GM19193 (cell line): ENCODE data around the gene ADARB2.

Source experiments
- POLR2A ChIP-seq: IDR thresholded peaks from 4 replicates; pipeline ENCODE4 v1.6.1; 2011; ENCODE audit not compliant: insufficient read depth, insufficient read length; ENCODE audit errors: extremely low read depth

Gene ADARB2

DNA sequence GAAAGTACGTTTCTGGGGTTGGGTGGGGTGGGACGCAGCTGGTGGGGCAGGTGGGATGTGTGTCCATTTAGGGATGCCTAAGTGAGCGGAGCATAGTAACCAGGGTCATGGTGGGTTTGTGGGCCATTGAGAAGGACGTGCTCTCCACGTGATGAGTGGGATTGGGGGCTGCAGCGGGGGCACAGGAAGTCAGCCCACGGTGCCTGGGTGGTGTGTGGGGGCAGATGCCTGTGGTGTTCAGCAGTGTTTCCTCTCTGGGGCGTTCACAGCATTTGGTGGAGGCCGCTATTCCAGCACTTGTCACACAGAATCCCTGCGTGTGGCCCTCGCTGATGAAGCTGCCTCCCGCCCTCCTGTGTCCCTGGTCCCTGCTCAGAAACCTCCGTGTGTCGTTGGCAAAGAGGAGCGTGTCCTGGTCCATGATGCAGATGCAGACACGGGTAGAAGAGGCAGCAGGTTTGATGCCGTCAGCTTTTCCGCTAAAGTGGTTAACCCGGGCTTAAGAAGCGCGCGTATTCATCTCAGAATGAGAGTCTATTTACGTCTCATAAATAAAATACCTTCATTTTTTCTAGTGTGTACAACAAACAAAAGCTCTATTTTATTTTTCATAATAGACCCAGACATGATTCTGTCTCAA, 274.2 kb downstream of the ADARB2 start:
- no peak for TF ChIP-seq POLR2A

DNA sequence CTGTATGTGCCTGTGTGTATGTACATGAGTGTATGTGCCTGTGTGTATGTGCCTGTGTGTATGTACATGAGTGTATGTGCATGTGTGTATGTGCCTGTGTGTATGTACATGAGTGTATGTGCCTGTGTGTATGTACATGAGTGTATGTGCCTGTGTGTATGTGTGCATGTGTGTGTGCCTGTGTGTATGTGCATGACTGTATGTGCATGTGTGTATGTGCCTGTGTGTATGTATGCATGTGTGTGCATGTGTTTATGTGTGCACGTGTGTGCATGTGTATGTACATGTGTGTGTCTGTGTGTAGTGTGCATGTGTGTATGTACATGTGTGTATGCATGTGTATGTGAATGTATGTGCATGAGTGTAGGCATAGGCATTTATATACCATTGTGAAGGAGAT, 274.8 kb downstream of the ADARB2 start:
- no peak for TF ChIP-seq POLR2A

DNA sequence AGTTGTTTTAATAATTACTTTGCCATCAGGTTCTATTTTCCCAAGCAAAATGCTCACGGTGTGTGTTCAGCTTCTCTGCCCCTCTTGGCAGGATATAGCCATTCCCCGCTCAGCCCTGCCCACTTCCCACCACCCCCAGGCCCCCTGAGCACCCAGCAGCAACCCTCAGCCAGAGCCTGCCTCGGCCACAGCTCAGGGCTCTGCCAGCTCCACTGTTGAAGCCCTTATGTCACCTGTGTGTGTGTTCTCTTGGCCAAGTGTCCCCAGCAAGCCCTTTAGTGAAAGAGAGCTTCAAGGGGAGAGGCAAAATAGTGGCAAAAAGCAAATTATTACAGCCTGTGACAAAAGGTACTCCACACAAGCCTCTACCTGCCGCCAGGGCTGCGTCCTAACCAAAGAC, 275.3 kb downstream of the ADARB2 start:
- no peak for TF ChIP-seq POLR2A

DNA sequence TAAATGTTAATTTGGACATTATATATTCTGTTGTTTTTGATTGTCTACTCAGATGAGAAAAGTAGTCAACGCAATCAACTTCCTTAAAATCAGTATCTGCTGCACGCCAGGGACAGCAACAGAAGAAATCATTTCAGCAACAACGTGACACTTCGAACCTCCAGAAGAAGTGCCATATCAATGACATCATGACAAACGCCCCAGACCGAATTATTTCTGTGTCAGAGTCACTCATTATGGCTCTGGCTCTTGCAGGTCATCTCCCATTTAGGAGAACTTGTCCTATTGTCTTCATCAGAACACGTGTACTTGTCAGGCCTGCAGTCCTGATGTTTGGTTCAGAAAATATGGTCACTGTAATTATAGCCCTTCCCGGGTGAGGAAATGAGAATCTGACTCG, 276.3 kb downstream of the ADARB2 start:
- no peak for TF ChIP-seq POLR2A

DNA sequence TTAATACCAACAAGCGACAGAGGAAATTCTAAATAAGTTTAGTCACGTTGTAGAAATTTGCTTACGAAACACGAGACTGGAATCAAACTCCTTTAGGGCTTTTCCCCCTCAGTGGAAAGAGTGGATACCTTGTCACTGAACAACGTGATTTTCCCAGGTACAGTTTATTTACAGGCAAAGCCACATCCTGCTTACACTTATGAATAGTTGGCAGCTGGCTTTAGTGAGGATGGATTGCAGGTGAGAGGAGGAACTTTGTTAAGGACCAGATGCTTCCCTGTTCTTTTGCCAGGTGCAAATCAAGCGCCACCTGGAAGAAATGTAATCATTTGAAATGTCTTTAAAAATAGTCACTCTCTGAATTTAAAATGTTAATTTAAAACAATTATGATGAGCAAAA, 282.4 kb downstream of the ADARB2 start:
- no peak for TF ChIP-seq POLR2A

DNA sequence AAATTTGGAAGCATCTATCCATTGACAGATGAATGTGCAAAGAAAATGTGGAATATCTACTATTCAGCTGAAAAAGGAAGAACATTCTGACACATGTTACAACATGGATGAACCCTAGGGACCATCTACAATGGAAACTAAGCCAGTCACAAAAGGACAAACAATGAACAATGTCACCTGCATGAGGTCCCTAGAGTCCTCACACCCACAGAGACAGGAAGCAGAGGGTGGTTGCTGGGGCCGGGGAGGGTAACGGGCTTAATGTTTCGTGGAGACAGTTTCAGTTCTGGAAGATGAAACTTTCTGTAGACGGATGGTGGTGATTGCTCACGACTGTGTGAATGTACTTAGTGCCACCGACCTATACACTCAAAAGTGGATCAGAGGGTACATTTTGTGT, 282.9 kb downstream of the ADARB2 start:
- TF ChIP-seq POLR2A, result no peak

DNA sequence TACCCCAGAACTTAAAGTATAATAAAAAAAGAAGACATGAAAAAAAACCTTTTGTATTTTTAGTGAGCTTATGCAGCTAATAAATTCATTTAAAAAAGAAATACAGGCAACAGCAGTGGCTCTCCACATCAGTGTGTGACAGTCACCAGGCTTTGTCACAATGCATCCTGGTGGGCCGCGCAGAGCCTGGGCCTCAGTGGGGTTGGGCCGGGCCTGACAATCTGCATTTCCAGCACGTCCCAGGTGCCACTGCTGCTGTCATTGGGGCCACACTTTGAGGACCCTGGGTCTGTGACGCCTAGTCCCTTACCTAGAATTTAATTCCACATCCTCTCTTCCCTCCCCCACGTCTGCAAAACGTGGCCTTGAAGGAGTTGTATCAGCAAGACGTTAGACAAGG, 284.5 kb downstream of the ADARB2 start:
- no peak for TF ChIP-seq POLR2A

DNA sequence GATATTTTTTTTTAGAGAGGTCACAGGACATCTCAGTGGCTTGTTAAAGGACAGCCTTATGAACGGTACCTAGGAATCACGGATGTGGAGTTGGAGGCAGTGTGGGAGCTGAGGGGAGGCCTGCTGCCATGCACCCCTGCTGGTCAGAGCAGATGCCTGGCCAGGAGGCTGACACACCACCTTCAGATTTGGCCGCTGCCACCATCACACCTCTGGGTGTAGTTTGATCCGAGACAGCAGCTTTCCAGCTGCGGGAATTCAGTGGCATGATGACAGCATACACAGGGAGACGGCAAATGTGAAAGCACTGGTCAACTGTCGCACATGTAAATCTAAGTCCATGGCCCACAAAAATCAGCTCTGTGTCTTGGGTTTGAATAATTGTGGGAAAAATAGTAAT, 285.4 kb downstream of the ADARB2 start:
- no peak for TF ChIP-seq POLR2A

DNA sequence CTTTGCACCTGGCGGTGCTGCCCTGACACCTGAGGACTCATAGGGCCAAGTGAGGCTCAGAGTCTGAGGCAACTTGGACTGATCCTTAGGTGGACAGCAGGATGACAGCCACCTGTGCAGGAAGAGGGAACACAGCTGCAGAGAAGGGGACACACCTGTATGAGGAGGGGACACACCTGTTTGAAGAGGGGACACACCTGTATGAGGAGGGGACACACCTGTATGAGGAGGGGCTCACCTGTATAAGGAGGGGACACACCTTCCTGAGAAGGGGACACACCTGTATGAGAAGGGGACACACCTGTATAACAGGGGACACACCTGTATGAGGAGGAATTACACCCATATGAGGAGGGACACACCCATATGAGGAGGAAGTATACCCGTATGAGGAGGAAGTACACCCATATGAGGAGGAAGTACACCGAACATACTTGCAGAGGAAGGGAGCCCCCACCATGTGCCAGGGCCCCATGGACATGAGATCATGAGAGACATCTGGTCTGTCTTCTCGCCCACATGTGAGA, 285.9 kb downstream of the ADARB2 start:
- no peak for TF ChIP-seq POLR2A

DNA sequence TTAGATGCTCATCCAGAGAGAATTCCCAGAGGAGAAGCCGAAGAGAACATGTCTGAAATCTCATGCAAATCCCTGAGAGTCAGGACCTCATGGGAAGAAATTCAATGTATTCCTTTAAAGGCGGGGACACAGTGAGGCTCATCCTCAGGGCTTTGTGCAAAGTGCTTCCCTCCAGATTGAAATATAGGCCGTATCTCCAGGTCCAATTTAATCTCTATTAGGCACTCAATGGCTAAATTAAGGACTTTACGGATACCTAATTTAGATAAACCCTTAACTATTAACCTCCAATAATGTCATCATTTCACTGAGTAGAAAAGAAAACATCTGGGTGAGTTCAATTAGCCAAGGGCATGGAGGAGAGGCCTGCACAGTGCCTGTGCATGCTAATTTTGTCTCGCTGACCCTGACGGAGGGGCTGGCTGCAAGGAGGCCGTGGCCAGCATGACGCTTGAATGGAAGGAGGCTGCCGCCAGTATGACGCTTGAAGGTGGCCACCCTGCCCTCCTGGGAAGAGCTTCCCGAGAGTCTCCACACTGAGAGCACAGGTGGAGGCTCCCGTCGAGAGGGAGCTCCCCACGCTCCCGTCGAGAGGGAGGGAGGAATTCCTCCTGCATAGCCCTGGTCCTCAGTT, 287.6 kb downstream of the ADARB2 start:
- TF ChIP-seq POLR2A, result no peak

DNA sequence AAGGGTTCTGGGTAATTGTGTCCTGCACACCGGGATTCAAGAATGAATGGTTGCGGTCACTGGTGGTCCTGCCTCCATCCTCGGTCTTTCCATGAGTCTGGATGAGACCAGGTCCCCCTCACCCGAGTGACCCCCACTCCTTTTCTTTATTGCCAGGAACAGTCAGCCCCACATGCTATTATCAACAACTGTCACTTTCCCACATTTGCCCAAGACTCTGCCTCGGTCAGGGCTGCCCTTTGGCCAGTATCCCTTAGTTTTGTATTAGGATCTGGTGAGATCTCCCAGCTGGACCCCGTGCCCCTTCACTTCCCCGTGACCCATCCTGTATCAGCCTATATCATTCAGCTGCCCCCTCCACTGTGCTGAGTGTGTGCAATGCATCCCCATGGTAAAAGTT, 288.3 kb downstream of the ADARB2 start:
- TF ChIP-seq POLR2A, result no peak

DNA sequence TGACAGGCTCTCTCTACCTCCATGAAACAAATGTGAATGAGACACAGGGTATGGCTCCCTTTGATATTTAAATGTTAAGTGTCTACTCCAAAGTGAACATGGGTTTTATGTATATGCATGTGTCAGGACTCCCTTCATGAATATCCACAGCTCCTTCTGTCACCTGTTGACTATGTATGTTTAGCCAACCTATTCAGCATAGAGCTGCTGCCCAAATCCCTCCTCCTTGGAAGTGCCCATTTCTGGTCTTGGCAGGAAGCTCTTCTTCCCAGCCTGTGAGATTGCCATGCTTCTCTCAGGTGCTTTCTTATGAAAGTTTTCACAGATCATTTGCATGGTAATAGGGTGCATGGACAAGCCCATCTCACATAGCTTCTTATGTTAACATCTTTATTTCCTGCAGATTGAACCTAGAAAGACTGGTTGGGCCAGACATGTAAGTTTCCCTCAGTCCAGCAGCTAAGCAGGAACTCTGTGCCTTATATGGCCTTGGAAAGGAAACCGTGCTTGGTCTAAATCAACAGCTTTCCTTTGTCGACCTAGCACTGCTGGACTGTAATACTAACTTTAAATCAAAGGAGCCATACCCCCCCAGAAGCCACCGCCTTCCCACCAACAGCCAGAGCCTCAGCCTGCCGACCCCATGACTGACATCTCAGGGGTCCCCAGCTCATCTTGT, 288.9 kb downstream of the ADARB2 start:
- TF ChIP-seq POLR2A, result no peak

DNA sequence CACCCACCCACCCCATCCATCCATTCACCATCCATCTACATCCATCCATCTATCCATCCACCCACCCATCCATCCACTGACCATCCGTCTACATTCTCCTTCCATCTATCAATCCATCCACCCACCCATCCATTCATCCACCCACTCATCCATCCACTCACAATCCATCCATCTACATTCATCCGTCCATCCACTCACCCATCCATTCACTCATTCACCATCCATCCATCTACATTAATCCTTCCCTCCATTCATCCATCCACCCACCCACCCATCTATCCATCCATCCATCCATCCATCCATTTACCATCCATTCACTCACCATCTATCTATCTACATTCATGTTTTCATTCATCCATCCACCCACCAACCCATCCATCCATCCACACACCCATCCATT, 292.5 kb downstream of the ADARB2 start:
- TF ChIP-seq POLR2A, result no peak

DNA sequence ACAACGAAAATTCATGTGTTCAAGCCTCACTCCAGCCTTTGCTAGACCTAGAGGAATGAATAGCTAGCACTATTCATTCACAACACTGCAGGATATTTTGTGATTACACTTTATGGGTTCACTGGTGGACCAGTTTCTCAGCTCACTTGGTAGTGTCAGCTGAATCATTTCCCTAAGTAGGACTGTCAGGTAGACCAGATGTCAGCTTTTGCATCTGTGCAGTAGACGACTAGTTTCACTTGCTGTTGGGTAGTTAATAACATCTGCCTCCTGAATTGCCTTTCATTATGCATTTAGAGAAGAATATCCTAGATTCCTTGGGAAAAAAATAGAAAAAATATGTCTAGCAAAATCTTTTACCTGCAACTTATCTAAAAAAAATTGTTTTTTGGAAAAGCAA, 296.4 kb downstream of the ADARB2 start:
- TF ChIP-seq POLR2A, result no peak

DNA sequence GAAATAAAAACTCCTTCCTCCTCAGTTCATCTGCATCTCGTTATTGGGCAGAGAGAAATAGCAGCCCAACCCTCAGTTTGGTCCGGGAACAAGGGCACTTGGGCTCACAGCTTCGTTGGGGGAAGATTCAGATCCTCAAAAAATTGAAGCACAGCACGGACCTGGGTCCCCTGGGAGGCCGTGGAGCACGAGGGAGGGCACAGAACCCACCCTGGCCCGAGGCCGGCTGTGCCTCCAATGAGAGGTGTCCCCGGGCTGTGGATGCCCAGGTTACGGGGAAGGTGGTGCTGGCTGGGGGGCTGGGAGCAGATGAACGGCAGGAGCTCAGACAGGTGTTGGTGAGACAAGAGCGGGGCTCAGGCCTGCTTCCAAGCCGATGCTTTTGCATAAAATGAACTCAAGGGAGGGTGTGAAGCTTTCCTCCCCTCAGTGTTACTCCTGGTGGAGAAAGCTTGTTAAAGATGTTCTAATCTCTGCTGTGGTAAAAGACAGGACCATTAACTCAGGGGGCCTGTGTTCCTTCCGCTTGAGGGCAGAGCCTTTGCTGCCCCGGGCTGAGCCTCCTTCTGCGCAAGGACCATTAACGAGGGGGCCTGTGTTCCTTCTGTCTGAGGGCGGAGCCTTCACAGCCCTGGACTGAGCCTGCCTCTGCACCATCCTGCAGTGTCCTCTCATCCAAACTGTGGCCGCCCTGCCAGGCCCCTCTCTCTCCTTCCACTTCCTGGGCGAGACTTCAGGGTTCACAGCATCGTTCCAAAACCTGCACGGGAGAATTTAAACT, 302.2 kb downstream of the ADARB2 start:
- TF ChIP-seq POLR2A, result no peak
